ENCODE data around the gene MAPK8IP3. TPM values are rescaled to one million over a fixed set of nuclear protein-coding genes. Genes with fewer than 3 reads are reported as not detected.

MAPK8IP3 gene
- total RNA-seq, 2 donors from 2014 or later = 109 to 111 TPM

DNA sequence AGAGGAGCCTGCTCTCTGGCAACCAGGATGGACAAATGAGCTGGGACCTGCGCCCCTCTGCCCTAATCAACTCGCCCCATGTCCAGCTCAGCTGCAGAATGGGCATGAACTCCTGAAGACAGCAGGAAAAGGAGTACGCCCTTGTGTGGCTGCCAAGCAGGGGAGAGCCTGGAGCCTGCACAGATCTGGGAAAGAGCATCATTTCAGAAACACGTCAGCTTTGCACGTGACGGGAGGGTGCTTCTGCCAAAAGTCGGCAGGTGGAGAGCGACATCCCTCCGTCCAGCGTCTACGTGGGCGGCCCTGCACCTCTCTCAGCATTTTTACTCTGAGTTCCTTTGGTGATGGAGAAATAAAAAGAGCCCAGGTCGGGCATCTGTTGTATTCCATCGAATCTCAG is 46.9 kb downstream of the MAPK8IP3 start:
- no peaks in the 10 kb centered on the region for H3K9me3 ChIP-seq
- DNase-seq (ENCODE audit: low spot score) (no peak), ATAC-seq (ENCODE audit: insufficient number of reproducible peaks, low FRiP score, low read depth) (no peak)
- TF ChIP-seq, protein P1, sequence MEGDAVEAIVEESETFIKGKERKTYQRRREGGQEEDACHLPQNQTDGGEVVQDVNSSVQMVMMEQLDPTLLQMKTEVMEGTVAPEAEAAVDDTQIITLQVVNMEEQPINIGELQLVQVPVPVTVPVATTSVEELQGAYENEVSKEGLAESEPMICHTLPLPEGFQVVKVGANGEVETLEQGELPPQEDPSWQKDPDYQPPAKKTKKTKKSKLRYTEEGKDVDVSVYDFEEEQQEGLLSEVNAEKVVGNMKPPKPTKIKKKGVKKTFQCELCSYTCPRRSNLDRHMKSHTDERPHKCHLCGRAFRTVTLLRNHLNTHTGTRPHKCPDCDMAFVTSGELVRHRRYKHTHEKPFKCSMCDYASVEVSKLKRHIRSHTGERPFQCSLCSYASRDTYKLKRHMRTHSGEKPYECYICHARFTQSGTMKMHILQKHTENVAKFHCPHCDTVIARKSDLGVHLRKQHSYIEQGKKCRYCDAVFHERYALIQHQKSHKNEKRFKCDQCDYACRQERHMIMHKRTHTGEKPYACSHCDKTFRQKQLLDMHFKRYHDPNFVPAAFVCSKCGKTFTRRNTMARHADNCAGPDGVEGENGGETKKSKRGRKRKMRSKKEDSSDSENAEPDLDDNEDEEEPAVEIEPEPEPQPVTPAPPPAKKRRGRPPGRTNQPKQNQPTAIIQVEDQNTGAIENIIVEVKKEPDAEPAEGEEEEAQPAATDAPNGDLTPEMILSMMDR (IDR thresholded peaks at IDR 0.05) = no peak
- H3K27ac ChIP-seq = no peak overlapping the region
- no peak overlapping the region for H3K4me3 ChIP-seq
- no peaks in the 10 kb centered on the region for H3K4me1 ChIP-seq (ENCODE audit: control insufficient read depth in 1 of 2, low read depth in 2 of 2)
- H3K27me3 ChIP-seq (replicated peaks; ENCODE audit: insufficient read depth) = no peaks in the 10 kb centered on the region
- peaks cover 53% of the 10 kb centered on the region for H3K36me3 ChIP-seq

DNA sequence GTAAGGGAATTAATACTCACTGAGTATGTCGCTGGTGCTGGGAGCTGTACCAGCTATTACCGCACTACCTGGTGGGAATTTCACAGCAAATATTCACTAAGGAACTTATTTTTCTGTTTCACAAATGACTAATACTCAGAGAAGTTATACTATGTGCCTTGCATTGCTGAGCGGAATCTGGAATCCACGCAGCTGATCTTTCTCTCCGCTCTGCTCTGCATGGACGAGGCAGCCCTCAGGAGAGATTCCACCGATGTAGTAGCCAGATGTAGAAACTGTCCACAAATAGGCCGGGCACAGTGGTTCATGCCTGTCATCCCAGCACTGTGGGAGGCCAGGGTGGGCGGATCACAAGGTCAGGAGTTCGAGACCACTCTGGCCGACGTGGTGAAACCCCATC is 48.2 kb downstream of the MAPK8IP3 start:
- Histone ChIP-seq H3K4me3 (no peak overlapping the region), H3K4me1 (ENCODE audit: control insufficient read depth in 1 of 2, low read depth in 2 of 2) (no peaks in the 10 kb centered on the region), H3K36me3 (peaks cover 45% of the 10 kb centered on the region), H3K9me3 (no peaks in the 10 kb centered on the region), H3K27me3 (replicated peaks; ENCODE audit: insufficient read depth) (no peaks in the 10 kb centered on the region), H3K27ac (no peak overlapping the region)
- no peak for DNase-seq (ENCODE audit: low spot score)
- ATAC-seq (ENCODE audit: insufficient number of reproducible peaks, low FRiP score, low read depth) = no peak
- TF ChIP-seq, protein P1 (IDR thresholded peaks at IDR 0.05) = no peak

DNA sequence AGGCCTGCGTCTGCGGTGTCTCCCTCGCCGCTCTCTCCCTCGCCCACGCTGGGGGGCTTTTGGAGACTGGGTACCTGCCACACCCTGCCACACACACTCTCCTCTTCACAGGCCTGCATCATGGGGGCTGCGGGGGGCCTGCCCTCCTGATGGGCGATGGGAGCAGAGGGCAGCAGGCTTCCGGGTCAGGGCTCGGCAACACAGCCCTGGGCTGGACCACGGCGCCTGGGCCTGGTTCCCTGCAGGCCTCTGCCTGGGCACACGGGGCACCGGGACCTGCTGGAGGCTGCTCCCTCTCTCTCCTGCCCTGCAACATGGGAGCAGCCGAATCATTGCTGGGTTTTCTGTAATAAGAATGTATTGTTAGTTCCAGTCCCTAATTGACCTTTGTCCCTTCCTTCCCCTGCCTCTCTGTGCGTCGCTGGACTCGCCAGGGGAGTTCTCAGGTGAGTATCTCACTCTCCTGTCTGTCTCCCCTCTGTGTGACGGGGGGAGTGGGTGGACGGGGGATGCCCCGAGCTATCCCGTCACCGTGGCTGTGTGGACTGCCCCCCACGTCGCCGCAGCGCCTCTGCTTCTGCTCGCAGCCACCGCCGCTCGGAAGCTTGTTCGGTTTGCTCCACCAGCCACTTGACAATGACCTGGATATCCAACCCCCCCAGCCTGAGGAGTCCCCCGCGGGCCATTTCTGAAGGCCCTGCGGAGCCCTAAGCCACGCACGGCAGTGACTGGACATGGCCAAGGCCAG is 51.9 kb downstream of the MAPK8IP3 start:
- no peaks in the 10 kb centered on the region for H3K4me1 ChIP-seq (ENCODE audit: control insufficient read depth in 1 of 2, low read depth in 2 of 2)
- TF ChIP-seq, protein P1 (IDR thresholded peaks at IDR 0.05) = no peak
- ATAC-seq (ENCODE audit: insufficient number of reproducible peaks, low FRiP score, low read depth) (no peak), DNase-seq (ENCODE audit: low spot score) (no peak)
- no peak overlapping the region for H3K27ac ChIP-seq
- no peaks in the 10 kb centered on the region for H3K27me3 ChIP-seq (replicated peaks; ENCODE audit: insufficient read depth)
- no peaks in the 10 kb centered on the region for H3K9me3 ChIP-seq
- H3K36me3 ChIP-seq = peaks cover 46% of the 10 kb centered on the region
- no peak overlapping the region for H3K4me3 ChIP-seq

DNA sequence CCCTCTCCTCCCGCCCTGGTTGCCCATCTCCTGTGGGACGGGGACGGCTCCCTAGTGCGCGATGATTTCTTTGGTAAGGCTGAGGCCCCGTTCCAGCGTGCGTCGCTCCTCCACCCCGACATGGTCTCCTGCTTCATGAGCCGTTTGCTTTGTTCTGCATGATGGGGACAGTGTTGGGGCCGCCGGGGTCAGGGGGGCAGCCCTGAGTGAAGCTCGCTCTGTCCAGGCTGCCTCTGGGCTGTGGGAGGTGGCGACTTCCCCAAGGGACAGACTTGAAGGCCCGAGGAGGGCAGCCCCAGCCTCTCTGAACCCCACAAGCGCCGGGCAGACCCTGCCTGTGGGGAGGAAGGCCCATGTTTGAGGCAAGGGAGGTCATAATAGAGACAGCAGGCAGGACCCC is 52.9 kb downstream of the MAPK8IP3 start:
- H3K36me3 ChIP-seq = peaks cover 50% of the 10 kb centered on the region
- TF ChIP-seq, protein P1 (IDR thresholded peaks at IDR 0.05) = no peak

DNA sequence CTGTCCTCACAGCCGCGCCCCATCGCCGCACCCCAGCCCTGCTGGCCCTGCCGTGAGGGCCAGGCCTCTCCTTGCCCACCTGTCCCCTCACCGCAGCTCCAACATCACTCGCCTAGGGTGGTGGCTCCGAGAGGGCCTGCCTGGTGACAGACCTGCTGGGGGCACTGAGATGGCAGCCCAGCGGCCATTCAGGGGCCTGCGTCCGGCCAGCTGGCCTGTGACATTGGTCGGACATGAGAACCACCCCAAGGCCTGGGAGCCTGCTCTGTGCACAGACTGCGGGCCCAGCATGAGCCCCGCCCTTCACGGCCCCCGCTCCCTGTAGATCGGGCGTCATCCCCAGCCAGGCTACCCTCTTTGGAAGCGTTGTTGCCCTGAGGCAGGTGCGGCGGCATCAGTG is 53.5 kb downstream of the MAPK8IP3 start:
- no peak overlapping the region for H3K4me3 ChIP-seq
- no peak for DNase-seq (ENCODE audit: low spot score)
- H3K4me1 ChIP-seq (ENCODE audit: control insufficient read depth in 1 of 2, low read depth in 2 of 2) = no peaks in the 10 kb centered on the region
- peaks cover 55% of the 10 kb centered on the region for H3K36me3 ChIP-seq
- H3K9me3 ChIP-seq = no peaks in the 10 kb centered on the region
- TF ChIP-seq, protein P1 (IDR thresholded peaks at IDR 0.05) = no peak
- H3K27ac ChIP-seq = no peak overlapping the region
- H3K27me3 ChIP-seq (replicated peaks; ENCODE audit: insufficient read depth) = no peaks in the 10 kb centered on the region
- ATAC-seq (ENCODE audit: insufficient number of reproducible peaks, low FRiP score, low read depth) = no peak

More for the DNA sequence above, 52.9 kb downstream of the MAPK8IP3 start:
- Histone ChIP-seq H3K27me3 (replicated peaks; ENCODE audit: insufficient read depth) (no peaks in the 10 kb centered on the region), H3K4me3 (no peak overlapping the region), H3K4me1 (ENCODE audit: control insufficient read depth in 1 of 2, low read depth in 2 of 2) (no peaks in the 10 kb centered on the region), H3K9me3 (no peaks in the 10 kb centered on the region), H3K27ac (no peak overlapping the region)
- no peak for ATAC-seq (ENCODE audit: insufficient number of reproducible peaks, low FRiP score, low read depth)
- no peak for DNase-seq (ENCODE audit: low spot score)
